Right lobe of liver (tissue), 6 donors: ENCODE data around the gene RHBDD1. TPM values are rescaled to one million over a fixed set of nuclear protein-coding genes. Genes with fewer than 3 reads are reported as not detected.
"Not testable (repeated sequence)": the region's sequence is repeated elsewhere in the genome, so short reads cannot be mapped to it uniquely, and the experiment has no call there.

Experiments used
- ATAC-seq, 4 donors: fragments of 200-7000 bp; cut with Tn5 transposase; one replicate each; pipeline ENCODE4 v1.9.1; 2020; ENCODE audit warnings: mild to moderate bottlenecking in 4 of 4, moderate library complexity in 4 of 4
- DNase-seq, 3 donors: peaks; one replicate each; pipeline ENCODE4 v3.0.0-alpha.2; 2020
- H3K27ac ChIP-seq, 3 donors: fragments of 200-600 bp; one replicate each; pipeline ENCODE4 v1.8.0; 2022
- H3K27me3 ChIP-seq, 2 donors: fragments of 200-600 bp; one replicate each; pipeline ENCODE4 v1.8.0; 2022
- H3K36me3 ChIP-seq, 4 donors: fragments of 200-600 bp; sonication (generic) in 1 of 4; one replicate each; pipeline versions ENCODE4 v1.5.1 to v1.8.0; 2017 to 2022; ENCODE audit warnings: control low read depth in 1 of 4
- H3K4me1 ChIP-seq, 4 donors: fragments of 200-600 bp; sonication (generic) in 1 of 4; one replicate each; pipeline versions ENCODE4 v1.5.1 to v1.8.0; 2017 to 2022; ENCODE audit warnings: control low read depth in 1 of 4
- H3K4me3 ChIP-seq, 3 donors: fragments of 200-600 bp; one replicate each; pipeline ENCODE4 v1.8.0; 2022
- H3K9me3 ChIP-seq, 4 donors: fragments of 200-600 bp; sonication (generic) in 1 of 4; one replicate each; pipeline versions ENCODE4 v1.5.1 to v1.8.0; 2017 to 2022; ENCODE audit warnings: control low read depth in 1 of 4
- CTCF ChIP-seq, 4 donors: fragments of 200-600 bp in 3 of 4; fragments of 450-650 bp in 1 of 4; IDR thresholded peaks; one replicate each; pipeline versions ENCODE4 v1.5.1 to v1.8.0; 2016 to 2022; ENCODE audit warnings: antibody characterized with exemption in 4 of 4, mild to moderate bottlenecking in 2 of 4
- POLR2A ChIP-seq: fragments of 450-650 bp; IDR thresholded peaks from one replicate; pipeline ENCODE4 v1.6.1; 2017; ENCODE audit warnings: antibody characterized with exemption, mild to moderate bottlenecking
- WGBS: methylation state at CpG from one replicate; pipeline ENCODE4 v1.1.6; 2018; ENCODE audit warnings: low coverage, low lambda C conversion rate; ENCODE audit not compliant: insufficient coverage; ENCODE audit errors: missing lambda C conversion rate; 5-methylcytosine and 5-hydroxymethylcytosine counted together
- intact Hi-C, 2 donors: fragments of 100-400 bp; cut with DNase I; formaldehyde crosslinking; loops; one replicate each; pipeline versions ENCODE4 v1.11.2 to v1.14.1; 2022
- total RNA-seq, 6 experiments: library from RNA; depleted of rRNA in 2 of 6; stranded (reverse); fragments of >200 nt in 2 of 6; fragmentation: NEBNext Ultra II Directional in 3 of 6; extraction: Animal tissue kit (Norgen Biotek cat#: 25700) in 3 of 6; gene quantifications; one replicate each; pipeline versions ENCODE4 v1.1.0 to v1.2.4, GENCODE V29; 2016 to 2023
- donor health status: DM: no; HTN: yes; CAD: no.
- donor health status: DM: no; HTN: no; CAD: no.
- donor health status: DM: no; HTN: no; CAD: no.
- donor health status: DM: no; HTN: yes; CAD: no.
- donor health status: DM: no; HTN: yes; CAD: no.

The RHBDD1 gene
- total RNA-seq, 6 experiments from 2014 or later: 14.7 to 25.3 (median 21.0) TPM

GRCh38 chr2:226831266-226831665, 4.6 kb upstream of the RHBDD1 start:
- Histone ChIP-seq H3K4me1 (peaks cover 0 to 12% (median 3%) of the 10 kb centered on the region in 4 donors), H3K27me3 (no peaks in the 10 kb centered on the region), H3K27ac (no peak overlapping the region), H3K4me3 (no peak overlapping the region), H3K9me3 (no peaks in the 10 kb centered on the region), H3K36me3 (no peaks in the 10 kb centered on the region)
- intact Hi-C loops: no loop called here
- TF ChIP-seq CTCF (IDR thresholded peaks at IDR 0.05) (no peak), POLR2A (no peak)
- no peak for ATAC-seq
- no peak for DNase-seq
- WGBS: 100% methylated on average over 2 of the region's 4 CpGs

GRCh38 chr2:226832061-226832460, 3.8 kb upstream of the RHBDD1 start:
- TF ChIP-seq POLR2A: no peak
- TF ChIP-seq CTCF (IDR thresholded peaks at IDR 0.05): no peak
- no peaks in the 10 kb centered on the region for H3K36me3 ChIP-seq
- no peak for DNase-seq
- no peak for ATAC-seq
- intact Hi-C loops: no loop called here
- H3K4me1 ChIP-seq: peaks cover 0 to 17% (median 6%) of the 10 kb centered on the region in 4 donors
- WGBS: 100% methylated on average over 1 of the region's 1 CpG
- H3K27ac ChIP-seq: no peak overlapping the region
- H3K9me3 ChIP-seq: no peaks in the 10 kb centered on the region
- no peak overlapping the region for H3K4me3 ChIP-seq
- no peaks in the 10 kb centered on the region for H3K27me3 ChIP-seq

GRCh38 chr2:226834880-226835279, 974 bp upstream of the RHBDD1 start:
- H3K27me3 ChIP-seq, ATAC-seq, H3K36me3 ChIP-seq, H3K27ac ChIP-seq, H3K9me3 ChIP-seq, DNase-seq, intact Hi-C loops: not testable (repeated sequence)
- Histone ChIP-seq H3K4me1 (peaks cover 0 to 25% (median 12%) of the 10 kb centered on the region in 4 donors), H3K4me3 (peak overlapping the region; percentile 74 to 86 (median 84))
- WGBS: 89% methylated on average over 17 of the region's 18 CpGs

- 0% methylated on average over 2 of the region's 26 CpGs for WGBS
- Histone ChIP-seq H3K36me3 (no peaks in the 10 kb centered on the region), H3K27ac (peak overlapping the region; percentile 99), H3K4me3 (peak overlapping the region; percentile 74 to 86 (median 84)), H3K4me1 (peaks cover 0 to 25% (median 12%) of the 10 kb centered on the region in 4 donors), H3K9me3 (no peaks in the 10 kb centered on the region), H3K27me3 (no peaks in the 10 kb centered on the region)
- DNase-seq (peak in 2 of 3 donors; percentile 51 to 68), ATAC-seq (peak; percentile 43 to 55 (median 46))
- TF ChIP-seq POLR2A (no peak), CTCF (IDR thresholded peaks at IDR 0.05) (no peak)
- intact Hi-C loops: no loop called here
Measured at GRCh38 chr2:226835420-226835795, 446 bp upstream of the RHBDD1 start.

GRCh38 chr2:226836548-226836885, 663 bp downstream of the RHBDD1 start:
- ATAC-seq: peak in 2 of 4 donors; percentile 1 to 3
- 0% methylated on average over 6 of the region's 6 CpGs for WGBS
- intact Hi-C loops: no loop called here

More at GRCh38 chr2:226836548-226836885, 663 bp downstream of the RHBDD1 start:
- Histone ChIP-seq H3K27ac (peak overlapping the region; percentile 99), H3K4me3 (peak overlapping the region; percentile 74 to 86 (median 84)), H3K9me3 (no peaks in the 10 kb centered on the region), H3K4me1 (peaks cover 0 to 25% (median 12%) of the 10 kb centered on the region in 4 donors), H3K27me3 (no peaks in the 10 kb centered on the region), H3K36me3 (no peaks in the 10 kb centered on the region)
- no peak for DNase-seq
- TF ChIP-seq CTCF (IDR thresholded peaks at IDR 0.05): no peak
- no peak for TF ChIP-seq POLR2A
